ENCODE data around the gene LRRC34.

Gene LRRC34

GRCh38 chr3:169813757-169814517, 1.2 kb upstream of the LRRC34 start:
- DNase-seq (ENCODE audit: low spot score), result peak; percentile 12

- no peak for DNase-seq (ENCODE audit: low spot score)
Observed at GRCh38 chr3:169813278-169813677, 574 bp upstream of the LRRC34 start.

GRCh38 chr3:169811631-169812331, 923 bp downstream of the LRRC34 start:
- peak; percentile 77 for DNase-seq (ENCODE audit: low spot score)

- DNase-seq (ENCODE audit: low spot score), result no peak
Observed at GRCh38 chr3:169809230-169809795, 3.4 kb downstream of the LRRC34 start.

- no peak for DNase-seq (ENCODE audit: low spot score)
Observed at GRCh38 chr3:169804681-169805080, 8.0 kb downstream of the LRRC34 start.

GRCh38 chr3:169792359-169792758, 20.3 kb downstream of the LRRC34 start:
- no peak for DNase-seq (ENCODE audit: low spot score)

GRCh38 chr3:169790687-169791429, 21.8 kb downstream of the LRRC34 start:
- no peak for DNase-seq (ENCODE audit: low spot score)

GRCh38 chr3:169790219-169790618, 22.5 kb downstream of the LRRC34 start:
- no peak for DNase-seq (ENCODE audit: low spot score)

- DNase-seq (ENCODE audit: low spot score), result no peak
Observed at GRCh38 chr3:169787791-169788190, 24.9 kb downstream of the LRRC34 start.

GRCh38 chr3:169787120-169787519, 25.6 kb downstream of the LRRC34 start:
- DNase-seq (ENCODE audit: low spot score), result no peak

- no peak for DNase-seq (ENCODE audit: low spot score)
Observed at GRCh38 chr3:169781209-169781855, 31.4 kb downstream of the LRRC34 start.

- no peak for DNase-seq (ENCODE audit: low spot score)
Observed at GRCh38 chr3:169780742-169781141, 32.0 kb downstream of the LRRC34 start.

GRCh38 chr3:169777822-169778221, 34.9 kb downstream of the LRRC34 start:
- no peak for DNase-seq (ENCODE audit: low spot score)

- DNase-seq (ENCODE audit: low spot score), result peak; percentile 68
Observed at GRCh38 chr3:169774186-169774585, 38.5 kb downstream of the LRRC34 start.

- DNase-seq (ENCODE audit: low spot score), result peak; percentile 90
Observed at GRCh38 chr3:169772897-169773816, 39.5 kb downstream of the LRRC34 start, which contains the start of gene MYNN. Gene MYNN, plus strand, starts transcription at chr3:169773396. Its CDS starts 900 bp downstream, at chr3:169774296.

- DNase-seq (ENCODE audit: low spot score), result peak; percentile 84
Observed at GRCh38 chr3:169772305-169772896, 40.3 kb downstream of the LRRC34 start.

- peak; percentile 85 for DNase-seq (ENCODE audit: low spot score)
Observed at GRCh38 chr3:169771497-169772304, 41.0 kb downstream of the LRRC34 start.

- peak; percentile 86 for DNase-seq (ENCODE audit: low spot score)
Observed at GRCh38 chr3:169769287-169770181, 43.2 kb downstream of the LRRC34 start, which contains the start of gene ACTRT3. Gene ACTRT3, minus strand, starts transcription at chr3:169769561. Its CDS starts 41 bp downstream, at chr3:169769520.

Data from RKO (cell line).